GM19099 (cell line): ENCODE measurements around the gene C10orf90.

Experiments used
- POLR2A ChIP-seq: IDR thresholded peaks from 3 replicates; pipeline ENCODE4 v1.6.1; 2011; ENCODE audit warnings: low read depth; ENCODE audit not compliant: insufficient read length; ENCODE audit errors: extremely low read depth

C10orf90 gene

DNA sequence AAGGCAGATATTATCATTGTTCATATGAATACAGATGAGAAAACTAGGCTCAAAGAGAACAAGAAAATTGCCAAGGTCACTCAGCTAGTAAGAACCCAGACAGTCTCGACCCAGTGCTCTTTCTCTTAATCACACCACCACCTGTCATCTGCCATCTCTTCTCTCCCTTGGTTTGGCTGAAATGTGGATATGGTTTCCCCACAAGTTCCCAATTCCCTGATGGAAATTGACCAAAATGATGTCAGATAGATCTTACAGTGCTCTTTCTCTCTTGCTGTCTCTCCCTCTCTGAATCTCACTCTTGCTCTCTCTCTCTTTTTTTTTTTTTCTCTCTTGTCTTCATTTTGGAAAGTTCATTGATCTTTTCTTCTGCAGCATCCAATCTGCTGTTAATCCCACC lies 9.1 kb downstream of the C10orf90 start:
- TF ChIP-seq POLR2A, result no peak

DNA sequence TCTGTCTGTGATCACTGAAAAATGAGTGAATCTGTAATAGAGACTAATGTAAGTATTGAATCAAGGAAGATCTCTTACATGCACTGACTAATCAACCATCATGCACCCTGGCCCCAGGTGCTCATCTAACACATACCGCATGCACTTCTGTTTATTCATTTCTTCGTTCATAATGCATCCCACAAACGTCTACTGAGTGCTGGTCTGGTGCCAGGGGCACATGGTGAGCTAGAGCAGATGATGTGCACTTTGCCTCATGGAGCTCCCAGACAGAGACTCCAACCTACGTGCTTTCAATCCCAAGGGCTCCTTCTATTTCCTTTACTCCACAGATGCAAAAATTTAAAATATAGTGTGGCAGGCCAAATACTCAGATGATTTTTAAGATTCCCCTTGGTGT lies 10.7 kb downstream of the C10orf90 start:
- TF ChIP-seq POLR2A, result no peak

DNA sequence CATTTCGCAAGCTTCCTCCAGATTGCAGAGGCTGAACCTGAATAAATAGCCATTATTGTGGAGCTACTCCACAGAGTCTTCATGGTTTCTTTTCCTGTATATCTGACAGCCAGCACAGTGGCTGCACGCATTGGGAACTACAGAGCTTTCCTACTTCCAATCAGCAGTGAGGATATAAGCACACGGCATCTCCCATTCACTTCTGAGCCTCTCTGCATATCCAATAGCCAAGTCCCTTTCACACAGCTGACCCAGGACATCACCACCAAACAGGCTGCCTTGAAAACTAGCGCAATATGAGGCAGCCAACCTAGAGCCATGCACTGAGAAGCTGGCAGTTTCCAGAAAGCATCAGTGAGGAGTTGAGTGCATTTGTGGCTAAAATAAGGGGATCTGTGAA lies 11.6 kb downstream of the C10orf90 start:
- no peak for TF ChIP-seq POLR2A

DNA sequence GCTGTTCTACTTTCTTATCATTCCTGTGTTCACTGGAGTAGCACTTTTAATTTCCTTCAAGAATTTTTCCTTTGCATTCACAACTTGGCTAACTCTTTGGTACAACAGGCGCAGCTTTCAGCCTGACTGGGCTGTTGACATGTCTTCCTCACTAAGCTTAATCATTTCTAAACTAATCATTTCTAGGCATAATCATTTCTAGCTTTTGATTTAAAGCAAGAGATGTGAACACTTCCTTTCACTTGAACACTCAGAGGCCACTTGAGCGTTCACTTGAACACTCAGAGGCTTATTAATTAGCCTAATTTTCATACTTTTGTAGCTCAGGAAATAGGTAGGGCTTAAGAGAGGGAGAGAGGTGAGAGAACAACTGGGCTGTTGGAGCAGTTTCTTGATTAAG lies 15.9 kb downstream of the C10orf90 start:
- no peak for TF ChIP-seq POLR2A

DNA sequence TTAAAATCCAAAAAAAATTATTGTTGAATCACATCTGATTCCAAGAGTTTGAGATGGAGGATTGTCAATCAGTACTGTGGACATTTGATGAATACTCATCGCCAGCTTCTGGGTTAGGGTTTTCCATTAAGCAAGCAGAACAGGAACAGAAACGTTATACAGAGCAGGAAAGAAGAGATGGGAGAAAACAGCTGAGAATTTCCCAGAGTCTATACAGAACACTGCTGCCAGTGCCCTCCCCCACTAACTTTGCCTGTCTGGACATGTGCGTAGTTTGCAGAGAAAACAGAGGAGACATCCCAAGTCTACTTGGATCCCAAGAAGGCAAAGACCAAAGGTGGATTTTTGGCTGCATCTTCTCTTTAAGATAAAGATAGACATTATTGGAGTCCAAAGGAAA lies 19.0 kb downstream of the C10orf90 start:
- no peak for TF ChIP-seq POLR2A

DNA sequence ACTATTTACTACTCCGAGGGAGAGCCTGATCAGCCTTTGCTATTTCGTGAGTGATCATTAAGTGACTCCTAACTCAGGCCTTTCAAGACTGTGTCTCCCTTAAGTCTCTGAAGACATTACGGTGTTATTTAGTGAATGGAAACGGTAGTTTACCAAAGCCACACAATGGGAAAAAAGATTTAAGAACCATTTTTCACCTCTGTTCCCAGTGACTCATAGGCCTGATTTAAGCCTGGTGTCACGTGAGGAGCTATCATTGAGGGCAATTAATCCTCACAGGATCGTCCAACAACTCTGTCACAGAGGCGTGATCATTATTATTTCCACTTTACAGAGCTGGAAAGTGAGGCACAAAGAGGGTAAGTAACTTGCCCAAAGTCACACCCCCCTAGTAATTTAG lies 20.3 kb downstream of the C10orf90 start:
- no peak for TF ChIP-seq POLR2A

DNA sequence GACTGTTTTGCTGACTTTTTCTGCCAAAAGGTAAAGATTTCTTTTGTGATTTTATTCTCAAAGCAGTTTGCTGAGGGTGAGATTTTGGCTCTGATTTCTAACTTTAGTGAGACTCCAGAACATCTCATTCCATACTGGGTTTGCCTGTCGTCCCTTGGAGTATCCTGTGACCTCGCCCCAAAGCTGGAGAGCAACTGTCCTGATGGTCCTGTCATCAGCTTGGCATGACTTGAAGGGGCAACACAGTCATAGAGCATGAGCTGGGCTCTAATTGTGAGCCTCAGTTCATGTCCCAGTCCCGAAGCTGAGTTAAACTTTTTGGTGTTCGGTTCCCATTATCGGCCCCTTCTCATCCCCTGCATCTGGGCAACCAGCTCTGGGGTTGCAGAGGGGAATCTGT lies 23.4 kb downstream of the C10orf90 start:
- no peak for TF ChIP-seq POLR2A

DNA sequence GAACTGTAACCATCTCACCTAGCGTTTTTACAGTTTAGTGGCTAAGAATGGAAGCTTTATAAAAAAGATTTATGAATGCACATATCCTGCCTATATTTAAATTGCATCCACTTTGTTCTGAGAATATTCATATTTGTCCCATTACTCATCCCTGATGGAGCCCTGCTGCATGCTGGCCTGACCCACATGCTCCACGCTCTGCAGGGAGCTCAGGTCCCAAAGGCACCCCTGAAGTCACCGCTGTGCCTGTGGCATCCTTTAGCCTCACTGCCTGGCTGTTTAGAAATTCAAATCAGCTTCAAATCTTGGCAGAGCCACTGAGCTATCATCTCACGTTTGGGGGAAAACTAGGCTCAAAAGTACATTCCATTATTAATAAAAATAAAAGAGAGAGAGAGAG lies 24.4 kb downstream of the C10orf90 start:
- no peak for TF ChIP-seq POLR2A

DNA sequence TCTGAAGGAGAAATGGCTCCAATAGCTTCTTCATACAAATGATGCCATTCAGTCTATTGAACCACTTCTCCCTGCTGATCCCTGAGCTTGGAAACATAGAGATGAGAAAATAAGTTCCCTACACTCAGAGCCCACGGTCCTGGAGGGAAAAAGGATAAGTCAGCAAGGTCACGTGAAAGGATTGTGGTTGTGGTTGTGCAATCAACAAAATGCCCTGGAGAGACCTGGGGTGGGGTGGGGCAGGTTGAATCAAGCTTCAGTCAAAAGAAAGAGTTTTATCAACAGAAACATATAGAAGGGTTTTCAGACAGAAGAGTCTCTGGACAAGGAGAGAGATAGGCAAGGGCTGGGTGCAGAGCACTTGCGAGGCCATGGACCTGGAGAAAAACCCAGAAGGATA lies 30.1 kb downstream of the C10orf90 start:
- no peak for TF ChIP-seq POLR2A

DNA sequence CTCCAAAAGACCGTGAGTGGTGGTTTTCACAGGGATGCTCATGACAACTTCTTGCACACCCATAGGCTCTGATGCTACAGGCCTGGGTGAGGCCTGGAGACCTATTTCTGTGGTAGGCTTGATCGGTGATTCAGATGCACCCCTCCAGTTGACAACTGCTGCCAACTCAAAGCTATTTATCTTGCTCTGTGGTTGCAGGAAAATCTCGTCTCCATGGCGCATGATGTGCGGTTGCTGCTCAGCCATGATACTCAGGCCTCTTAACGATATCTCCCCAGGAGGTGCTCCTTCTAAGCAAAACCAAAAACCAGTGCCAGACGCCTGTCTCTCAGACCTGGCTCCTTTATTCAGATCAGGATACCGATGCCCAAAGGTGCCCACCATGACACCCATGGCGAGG lies 31.4 kb downstream of the C10orf90 start:
- no peak for TF ChIP-seq POLR2A

DNA sequence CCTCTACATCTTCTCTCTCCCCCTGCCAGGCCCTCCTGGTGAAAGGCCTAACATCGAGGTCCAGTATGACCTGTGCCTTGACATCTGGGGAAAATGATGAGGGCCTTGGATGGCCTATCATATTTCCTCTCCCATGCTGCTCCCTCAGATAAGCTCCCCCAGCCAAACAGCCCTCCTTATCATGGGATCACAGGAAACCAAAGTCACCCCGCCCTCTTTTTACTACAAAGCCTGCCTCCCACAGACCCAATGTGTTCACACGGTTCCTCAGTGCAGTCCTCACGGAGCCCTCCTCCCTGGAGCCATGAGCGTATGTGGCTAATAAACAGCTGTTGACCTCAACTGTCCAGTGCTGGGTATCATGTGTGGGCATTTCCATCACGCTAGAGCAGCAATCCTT lies 32.0 kb downstream of the C10orf90 start:
- no peak for TF ChIP-seq POLR2A

DNA sequence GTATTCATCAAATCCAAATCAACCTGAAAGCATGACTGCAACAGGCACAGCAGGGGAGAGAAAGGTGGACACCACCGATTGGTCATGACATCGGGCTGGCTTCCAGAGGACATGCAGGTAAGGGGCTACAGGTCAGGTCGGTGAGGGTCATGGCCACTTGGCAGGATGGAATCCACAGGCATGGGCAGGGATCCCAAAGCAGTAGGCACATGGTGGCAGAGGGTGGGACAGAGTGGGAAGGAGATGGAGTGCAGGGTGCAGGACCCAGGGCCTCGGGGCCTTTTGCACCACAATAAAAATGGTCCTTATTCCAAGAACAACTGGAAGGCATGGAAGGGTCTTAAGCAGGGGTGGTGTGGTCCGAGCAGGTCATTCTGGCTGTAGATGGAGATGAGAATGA lies 33.0 kb downstream of the C10orf90 start:
- no peak for TF ChIP-seq POLR2A

DNA sequence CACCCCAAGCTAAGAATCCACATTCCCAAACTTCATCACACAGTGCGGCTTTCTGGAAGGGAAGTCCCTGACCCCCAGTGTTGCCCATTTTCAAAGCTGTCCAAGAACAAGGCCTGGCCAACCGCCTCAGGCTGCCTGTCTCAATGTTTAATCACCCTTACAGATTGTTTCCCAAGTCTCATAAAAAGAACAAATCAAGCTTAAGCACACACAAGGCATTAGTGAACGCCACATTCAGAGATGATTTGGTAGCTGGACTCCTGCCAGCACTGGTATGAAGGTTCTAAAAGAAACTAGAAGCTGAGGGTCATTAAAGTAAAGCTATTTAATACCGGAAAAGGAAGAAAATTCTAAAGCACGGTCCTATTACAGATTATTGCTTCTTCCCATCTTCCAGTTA lies 35.6 kb downstream of the C10orf90 start:
- TF ChIP-seq POLR2A, result no peak

DNA sequence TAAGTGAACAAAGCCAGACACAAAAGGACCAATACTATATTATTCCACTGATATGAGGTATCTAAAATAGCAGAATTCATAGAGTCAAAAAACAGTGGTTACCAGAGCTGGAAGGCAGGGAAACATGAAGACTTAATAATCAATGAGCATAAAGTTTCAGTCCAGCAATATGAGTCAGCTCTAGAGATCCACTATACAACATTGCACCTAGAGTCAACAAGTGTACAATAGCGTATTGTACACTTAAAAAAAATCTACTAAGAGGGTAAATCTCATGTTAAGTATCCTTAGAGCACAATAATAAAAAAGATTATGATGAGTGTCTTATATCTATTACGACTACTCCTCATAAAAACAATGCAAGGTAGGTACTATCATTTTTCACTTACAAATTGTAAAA lies 36.1 kb downstream of the C10orf90 start:
- TF ChIP-seq POLR2A, result no peak

DNA sequence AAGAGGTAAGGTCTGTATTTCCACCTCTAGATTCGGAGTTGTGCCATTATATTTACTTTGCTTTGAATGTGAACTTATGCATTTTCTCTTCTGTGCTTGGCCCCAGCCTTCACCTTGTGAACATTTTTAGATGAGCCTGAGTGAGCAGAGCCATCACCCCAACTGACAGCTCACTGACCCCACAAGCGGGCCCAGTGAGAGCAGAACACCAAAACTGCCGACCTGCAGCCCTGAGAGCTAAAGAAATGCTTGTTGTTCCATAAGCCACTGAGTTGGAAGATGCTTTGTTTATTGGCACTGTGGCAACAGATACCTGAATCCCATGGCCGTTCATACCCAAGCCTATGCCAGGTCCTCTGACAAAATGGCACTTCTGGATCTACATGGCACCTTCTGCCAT lies 37.8 kb downstream of the C10orf90 start:
- no peak for TF ChIP-seq POLR2A

DNA sequence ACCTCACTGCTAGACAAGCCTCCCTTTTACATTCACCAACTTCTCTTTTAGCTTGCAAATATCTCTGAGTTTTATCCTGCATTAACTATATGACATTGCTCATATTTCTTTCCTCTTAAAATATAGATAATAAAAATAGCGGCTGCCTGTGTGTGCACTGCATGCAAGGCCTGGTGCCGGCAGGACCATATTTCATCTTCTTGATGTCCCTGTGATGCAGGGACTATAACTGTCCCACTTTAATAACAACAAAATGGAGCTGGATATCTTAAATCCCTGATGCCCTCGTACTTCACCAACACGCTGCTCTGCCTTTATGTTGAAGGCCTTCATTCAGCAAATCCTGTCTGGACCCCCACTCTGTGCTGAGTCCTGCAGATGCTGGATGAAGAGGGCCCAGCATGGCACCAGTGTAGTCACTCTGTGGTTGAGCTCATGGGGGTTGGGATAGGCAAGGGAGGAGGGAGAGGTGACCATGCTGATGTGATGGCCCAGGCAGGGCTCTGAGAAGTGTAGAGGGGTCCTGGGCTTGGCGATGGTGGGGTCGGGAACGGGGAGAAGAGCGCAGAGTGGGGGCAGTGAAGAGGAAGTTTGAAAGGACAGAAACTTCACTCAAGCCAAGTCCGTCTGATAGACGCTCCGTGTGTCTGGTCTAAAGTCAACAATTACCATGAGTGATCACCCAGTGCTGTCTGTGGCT lies 40.4 kb downstream of the C10orf90 start:
- TF ChIP-seq POLR2A, result no peak

DNA sequence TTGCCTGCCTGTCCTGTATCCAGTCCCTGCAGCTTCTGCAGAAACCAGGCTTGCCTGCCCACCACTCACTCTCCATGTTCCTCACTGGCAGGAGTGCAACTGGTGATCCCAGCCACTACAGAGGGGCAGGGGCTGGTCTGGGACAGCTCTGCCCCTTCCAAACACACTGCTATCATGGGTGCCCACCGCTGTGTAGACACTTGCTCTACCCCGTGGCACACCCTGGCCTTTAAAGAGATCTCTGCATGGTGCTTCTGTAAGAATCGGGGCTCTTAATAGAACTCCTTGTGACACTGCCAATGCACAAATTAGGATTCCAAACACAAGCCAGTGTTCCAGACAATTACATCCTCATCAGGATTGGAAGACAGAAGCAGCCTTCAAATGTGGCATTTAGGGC lies 41.7 kb downstream of the C10orf90 start:
- no peak for TF ChIP-seq POLR2A
